CMK (cell line): ENCODE measurements around the gene HADH.
A peak's percentile ranks its signal among the peaks of the same experiment; 100 is the strongest.
"Not testable (repeated sequence)": the region's sequence is repeated elsewhere in the genome, so short reads cannot be mapped to it uniquely, and the experiment has no call there.

Experiments used
- DNase-seq: peaks from one replicate; pipeline ENCODE4 v3.0.0-alpha.2; 2010; ENCODE audit warnings: low read depth

HADH gene

DNA sequence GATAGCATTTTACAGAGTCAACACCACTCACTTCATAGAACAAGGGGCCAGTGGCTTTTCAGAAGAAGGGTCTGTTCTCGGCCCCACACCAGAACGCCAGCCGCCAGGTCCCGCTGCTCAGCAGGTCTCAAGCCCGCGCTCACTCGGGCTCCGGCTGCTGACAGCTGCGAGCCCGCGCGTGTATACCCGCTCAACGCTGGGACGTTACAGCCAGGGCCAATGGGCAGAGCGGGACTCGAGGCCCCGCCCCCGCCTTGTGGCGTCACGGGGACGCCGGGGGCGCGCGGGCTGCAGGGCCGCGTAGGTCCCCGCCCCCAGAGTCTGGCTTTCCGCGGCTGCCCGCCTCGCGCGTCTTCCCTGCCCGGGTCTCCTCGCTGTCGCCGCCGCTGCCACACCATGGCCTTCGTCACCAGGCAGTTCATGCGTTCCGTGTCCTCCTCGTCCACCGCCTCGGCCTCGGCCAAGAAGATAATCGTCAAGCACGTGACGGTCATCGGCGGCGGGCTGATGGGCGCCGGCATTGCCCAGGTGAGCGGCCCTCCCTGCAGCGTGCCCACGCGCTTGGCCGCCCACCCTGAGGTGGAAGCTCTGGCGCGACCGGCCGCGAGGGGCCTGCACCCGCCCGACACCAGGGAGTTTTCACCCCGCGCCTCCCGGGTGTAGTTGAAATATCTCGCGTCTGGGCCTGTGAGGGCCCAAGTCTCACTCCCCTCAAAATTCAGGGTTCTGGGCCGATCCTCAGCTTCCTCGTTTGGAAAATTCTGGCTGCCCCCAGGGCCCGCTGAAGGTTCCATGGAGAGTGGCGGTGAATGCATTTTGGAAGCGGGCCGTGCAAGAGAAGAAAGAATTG, at the start of gene HADH:
Gene HADH (plus strand): TSS at position 353 of the 850 bp plus-strand sequence. CDS start 44 bp downstream, at position 397.
- DNase-seq, result peak; percentile 66

DNA sequence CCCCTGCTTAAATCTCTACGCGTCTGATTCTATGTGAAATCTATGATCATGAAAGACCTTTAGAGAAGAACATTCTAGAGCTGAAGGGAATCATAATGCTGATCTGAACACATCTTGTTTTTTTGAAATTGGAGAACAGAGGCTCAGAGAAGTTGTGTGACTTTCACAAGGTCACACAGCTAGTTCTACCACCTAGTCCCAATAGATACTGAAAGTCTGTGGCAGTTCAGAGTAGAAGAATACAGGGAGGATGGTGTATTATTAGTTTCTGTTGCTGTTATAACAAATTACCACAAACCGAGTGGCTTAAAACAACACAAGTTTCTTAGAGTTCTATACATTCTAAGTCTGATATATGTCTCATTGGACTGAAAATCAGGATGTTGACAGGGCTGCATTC, 43.9 kb upstream of the HADH start:
- DNase-seq, result no peak

DNA sequence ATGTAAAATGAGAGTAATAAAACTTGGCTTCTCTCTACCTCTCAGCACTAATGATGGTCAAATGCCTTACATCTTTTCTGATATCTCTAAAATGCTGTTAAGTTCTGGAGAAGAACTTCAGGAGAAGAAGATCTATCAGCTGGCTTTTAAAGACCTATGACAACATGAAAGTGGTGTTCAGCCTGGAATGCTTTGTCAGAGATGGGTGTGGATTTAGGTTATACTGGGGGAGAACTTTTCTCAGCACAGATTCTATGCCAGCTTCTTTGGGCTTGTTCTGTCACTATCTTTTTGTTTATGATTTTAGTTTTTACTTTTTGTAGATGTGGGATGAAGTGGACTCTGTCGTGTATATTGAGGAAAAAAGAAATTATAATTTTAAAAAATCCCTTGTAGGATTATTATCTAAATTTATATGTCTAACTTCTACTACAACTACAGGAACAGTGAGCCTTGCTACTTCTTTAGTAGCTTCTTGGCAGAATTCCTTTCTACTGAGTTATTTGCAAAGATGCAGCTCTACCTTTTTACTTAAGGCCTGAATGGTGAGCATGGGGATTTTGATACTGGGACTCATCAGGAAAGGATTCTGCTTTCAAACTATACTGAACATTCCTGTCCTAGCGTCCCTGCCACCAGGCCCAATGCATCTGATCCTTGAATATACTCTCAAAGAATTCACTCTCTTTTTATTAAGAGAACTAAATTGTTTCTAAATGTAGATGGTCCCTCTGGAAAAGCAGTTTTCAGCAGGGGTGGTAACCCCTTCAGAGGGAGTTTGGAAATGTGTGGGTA, 38.7 kb upstream of the HADH start:
- DNase-seq, result no peak

DNA sequence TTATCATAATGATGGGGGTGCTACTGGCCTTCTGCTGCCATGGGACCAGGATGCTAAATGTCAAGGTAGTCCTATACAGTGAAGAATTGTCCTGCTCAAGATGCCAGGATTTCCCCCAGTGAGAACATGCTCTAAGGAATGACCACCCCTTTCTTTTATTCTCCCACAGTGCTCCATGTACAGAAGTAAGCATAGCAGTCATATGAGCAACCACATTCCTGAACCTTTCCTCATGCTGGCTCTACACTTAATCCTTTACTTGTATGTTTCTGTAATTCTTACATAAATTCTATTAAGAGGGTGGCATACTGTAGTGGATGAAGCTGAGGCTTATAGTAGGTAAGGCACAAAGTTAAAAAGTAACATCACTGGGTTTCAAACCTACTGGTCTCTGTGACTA, 38.1 kb upstream of the HADH start:
- DNase-seq, result no peak

DNA sequence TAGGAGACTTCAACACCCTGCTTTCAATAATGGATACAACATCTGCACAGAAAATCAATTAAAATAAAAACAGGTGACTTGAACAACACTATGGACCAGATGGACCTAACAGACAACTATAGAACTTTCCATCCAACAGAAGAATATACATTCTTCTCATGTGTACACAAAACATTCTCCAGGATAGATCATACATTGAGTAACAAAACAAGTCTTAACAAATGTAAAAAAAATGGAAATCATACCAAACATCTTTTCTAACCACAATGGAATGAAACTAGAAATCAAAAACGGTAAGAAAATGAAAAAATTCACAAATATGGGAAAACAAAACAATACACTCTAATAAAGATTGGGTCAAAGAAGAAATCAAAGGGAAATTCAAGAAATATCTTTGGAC, 33.7 kb upstream of the HADH start:
- no peak for DNase-seq

DNA sequence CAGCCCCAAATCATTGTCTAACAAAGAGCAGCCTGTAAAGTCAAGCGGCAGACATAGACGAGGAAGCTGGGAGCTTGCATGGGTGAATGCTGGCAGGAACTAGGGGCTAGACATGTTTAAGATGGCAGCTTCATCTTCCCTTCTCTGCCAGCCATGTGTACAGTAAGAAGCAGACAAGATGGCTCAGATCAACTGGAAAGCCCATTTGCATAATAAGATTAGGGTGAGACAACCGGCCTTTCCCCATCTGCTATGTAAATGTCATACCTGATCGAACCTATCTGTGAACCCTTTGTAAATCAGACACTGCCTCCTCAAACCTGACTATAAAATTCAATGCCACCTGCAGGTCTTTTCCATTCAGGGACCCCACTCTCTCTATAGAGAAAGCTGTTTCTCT, 22.8 kb upstream of the HADH start:
- DNase-seq, result no peak

DNA sequence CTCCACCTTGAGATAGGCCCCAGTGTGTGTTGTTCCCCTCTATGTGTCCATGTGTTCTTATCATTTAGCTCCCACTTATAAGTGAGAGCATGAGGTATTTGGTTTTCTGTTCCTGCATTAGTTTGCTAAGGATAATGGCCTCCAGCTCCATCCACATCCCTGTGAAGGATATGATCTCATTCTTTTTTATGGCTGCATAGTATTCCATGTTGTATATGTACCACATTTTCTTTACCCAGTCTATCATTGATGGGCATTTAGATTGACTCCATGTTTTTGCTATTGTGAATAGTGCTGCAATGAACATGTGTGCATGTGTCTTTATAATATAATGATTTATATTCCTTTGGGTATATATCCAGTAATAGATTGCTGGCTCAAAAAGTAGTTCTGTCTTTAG, 22.2 kb upstream of the HADH start:
- not testable (repeated sequence) for DNase-seq

DNA sequence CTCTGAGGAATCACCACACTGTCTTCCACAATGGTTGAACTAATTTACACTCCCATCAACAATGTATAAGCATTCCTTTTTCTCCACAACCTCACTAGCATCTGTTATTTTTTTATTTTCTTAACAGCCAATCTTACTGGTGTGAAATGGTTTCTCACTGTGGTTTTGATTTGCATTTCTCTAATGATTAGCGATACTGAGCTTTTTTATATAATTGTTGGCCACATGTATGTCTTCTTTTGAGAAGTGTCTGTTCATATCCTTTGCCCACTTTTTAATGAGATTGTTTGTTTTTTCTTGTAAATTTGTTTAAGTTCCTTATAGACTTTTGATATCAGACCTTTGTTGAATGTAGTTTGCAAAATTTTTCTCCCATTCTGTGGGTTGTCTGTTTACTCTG, 21.8 kb upstream of the HADH start:
- not testable (repeated sequence) for DNase-seq

DNA sequence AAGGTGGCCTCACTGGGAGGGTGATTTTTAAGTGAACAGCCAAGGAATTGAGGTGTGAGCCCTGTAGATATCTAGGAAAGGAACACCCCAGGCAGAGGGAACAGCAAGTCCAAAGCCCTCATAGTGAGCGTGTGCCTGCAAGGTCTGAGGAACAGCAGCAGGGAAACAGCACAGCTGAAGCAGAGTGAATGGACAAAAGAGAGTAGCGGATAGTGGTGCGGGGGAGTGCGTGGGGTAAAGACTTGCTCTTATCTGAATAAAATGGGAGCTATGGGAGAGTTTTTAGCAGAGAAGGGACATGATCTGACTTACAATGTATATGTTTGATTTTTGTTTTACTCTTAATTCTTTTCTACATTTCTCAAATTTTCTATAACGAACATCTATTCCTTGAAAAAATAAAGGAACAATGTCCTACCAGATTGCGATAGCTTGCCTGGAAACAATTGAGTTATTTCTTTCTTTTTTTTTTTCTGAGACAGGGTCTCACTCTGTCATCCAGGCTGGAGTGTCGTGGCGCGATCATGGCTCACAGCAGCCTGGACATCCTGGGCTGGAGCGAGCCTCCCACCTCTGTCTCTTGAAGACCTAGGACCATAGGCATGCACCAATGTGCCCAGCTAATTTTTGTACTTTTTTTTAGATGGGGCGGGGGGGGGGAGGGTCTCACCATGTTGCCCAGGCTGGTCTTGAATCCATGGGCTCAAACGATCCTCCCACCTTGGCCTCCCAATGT, 19.5 kb upstream of the HADH start:
- DNase-seq, result no peak

DNA sequence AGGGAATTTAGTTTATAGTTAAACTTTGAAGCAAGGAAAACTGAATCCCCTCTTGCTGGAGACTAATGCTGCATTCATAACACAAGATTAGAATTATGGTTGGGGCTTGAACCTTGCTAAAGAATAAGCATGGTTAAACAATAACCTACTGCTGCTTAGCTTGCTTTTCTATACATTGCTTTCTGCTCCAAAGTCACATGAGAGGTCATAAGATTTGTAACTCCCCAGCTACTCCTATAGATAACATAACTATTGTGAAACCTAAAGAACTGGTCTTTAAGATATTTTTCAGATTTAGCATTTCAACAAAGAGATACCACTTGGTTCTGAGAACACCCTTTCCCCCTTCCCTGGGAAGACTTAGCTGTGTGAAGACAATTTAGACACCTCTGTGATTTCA, 17.1 kb upstream of the HADH start:
- DNase-seq, result no peak

DNA sequence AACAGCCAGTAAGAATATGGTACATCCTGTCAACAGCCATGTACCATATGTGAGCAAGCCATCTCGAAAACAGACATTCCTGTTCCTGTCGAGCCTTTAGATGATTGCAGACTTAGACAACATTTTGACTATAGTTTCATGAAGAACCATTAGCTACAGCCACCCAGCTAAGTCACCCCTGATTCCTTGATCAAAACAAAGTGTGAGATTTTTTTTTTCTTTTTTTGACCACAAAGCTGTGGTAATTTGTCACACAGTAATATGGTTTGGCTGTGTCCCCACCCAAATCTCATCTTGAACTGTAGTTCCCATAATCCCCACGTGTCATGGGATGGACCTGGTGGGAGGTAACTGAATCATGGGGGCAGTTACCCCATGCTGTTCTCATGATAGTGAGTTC, 15.2 kb upstream of the HADH start:
- no peak for DNase-seq

DNA sequence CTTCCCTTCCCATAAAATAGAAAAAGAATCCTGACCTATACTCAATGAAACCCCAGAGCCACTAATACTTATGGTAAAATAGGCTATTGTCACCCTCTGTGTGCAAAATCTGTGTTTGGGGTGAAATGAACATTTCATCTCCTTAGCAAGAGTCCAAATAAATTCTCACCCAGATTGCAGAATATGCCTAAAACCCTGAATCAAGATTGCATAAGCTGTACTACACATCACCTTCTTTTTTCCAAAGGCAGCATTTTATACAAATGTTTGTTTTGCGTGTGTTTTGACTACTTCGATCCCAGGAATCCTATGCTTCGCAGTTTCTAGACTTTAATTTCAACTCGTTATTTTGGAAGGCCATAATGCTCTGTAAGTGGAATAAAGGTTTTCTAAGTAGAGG, 12.2 kb upstream of the HADH start:
- no peak for DNase-seq

DNA sequence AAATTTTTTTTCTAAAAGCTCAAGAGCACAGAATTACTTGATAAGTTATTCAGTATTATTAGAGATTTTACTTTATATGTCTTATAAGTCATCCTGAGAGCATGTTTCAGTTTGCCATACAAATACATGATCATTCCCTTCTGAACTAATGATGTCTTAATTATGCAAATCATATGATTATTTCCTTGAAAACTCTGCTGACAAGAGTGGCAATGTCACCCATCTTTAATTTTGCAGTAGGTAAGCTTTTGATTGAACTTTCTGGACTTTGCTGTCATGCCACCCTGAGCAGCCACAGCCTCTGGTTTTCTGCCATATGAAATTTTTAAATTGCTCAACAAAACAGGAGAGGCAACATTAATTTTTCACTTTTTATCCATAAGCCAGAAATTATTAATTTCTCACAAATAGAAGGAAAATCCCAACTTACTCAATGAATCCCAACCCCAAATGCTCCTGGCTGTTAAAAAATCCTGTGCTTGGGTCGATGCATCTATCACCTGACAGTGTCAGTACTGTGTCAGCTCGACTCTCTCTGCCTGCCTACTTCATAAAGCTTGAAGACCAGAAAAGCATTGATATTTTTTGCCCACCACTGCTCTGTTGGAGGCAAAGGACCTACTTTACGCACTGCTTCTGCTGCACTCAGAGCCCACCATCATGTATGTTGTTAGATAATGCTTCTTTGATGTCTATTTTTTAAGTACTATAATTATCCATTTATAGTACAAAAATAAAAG, 11.6 kb upstream of the HADH start:
- no peak for DNase-seq

DNA sequence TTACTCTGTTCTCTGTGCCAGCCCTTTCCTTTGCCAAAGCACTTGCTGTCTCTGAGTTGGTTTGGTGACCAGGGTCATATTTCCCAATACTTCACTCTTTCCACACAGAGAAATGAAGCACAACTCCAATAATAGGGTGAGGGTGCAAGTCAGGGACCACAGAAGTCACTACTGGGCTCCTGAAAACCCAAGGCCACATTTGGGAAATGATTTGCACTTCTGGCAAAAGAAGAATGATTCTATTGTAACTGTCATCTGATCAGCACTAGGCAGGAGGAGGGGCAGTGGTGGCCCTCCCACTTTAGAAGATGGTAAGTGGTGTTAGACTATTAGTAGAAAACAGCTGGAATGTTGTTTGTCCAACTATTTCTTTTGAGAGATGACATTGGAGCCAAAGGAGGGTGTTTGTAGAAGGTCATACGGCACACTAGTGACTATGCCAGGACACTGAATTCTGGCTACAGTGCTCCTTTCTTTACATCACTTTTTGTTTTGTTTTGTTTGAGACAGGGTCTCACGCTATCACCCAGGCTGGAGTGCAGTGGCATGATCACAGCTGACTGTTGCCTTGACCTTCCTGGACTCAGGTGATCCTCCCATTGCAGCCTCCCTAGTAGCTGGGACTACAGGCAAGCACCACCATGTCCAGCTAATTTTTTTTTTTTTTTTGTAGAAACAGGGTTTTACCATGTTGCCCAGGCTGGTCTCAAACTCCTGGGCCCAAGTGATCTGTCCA, 10.8 kb upstream of the HADH start:
- DNase-seq, result no peak

DNA sequence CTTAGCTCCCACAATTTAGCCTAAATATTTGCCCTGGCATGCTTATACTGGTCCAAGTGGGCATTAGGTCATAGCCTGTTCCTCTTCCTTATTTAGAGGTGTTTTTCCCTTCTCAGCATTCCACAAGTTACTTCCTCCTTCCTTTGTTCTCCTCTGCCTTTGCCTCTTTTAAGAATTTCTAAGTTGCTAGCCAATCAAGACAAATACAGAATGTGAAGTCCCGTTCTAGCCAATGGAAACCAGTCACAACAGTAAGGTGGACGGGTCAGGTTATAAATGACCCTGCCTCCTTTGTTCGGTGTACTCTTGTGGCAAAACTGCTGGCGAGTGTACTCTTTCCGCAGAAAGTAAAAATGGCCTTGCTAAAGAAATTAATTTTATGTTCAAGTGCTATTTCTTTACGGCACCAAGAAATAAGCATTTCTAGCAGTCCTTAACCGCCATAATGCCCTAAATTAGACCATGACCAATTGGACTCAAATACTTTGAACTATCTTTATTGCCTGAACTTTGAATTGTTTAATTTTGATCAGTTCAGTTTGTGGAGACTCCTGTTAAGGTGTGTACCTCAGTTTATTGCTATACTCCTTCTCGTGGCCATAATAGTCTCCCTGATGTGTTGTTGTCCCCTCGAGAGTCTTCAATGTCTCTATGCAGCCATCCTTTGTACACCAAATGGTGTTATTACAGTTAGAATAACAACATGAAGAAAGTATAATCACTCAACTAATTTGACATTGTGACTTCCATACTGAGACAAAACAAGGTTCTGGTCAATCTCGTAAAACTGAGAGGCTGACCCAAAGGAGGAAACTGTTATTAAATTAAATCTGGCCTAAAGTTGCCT, 1.6 kb upstream of the HADH start:
- no peak for DNase-seq

DNA sequence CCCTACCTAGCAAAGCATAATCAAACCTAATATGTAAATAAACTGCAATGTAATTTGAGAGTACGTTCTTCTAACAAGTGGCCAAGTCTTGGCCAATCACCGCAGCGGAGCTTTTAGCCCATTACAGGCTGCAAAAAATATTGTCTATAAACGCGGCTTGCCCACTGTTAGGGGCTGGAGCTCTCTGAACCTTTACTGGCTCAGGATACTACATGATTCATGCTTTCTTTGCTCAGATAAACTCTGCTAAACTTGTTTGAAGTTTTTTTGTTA, 990 bp upstream of the HADH start:
- no peak for DNase-seq

DNA sequence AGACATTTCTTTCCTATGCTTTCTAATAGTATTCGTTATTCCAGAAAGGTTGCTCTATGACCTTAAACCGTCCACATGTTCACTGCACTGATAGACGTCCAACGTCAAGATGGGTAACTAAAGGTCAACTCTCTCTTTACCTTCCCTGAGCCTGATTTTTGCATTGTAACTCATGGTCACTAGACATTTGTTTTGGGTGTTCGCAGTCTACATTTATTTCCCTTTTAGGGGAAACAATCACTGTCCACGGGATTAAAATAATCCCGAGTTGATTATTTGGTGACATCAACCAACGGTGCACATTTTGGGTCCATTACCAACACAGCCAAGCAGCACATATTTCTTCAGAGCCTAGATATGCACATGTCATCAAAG, 540 bp upstream of the HADH start:
- DNase-seq, result no peak

DNA sequence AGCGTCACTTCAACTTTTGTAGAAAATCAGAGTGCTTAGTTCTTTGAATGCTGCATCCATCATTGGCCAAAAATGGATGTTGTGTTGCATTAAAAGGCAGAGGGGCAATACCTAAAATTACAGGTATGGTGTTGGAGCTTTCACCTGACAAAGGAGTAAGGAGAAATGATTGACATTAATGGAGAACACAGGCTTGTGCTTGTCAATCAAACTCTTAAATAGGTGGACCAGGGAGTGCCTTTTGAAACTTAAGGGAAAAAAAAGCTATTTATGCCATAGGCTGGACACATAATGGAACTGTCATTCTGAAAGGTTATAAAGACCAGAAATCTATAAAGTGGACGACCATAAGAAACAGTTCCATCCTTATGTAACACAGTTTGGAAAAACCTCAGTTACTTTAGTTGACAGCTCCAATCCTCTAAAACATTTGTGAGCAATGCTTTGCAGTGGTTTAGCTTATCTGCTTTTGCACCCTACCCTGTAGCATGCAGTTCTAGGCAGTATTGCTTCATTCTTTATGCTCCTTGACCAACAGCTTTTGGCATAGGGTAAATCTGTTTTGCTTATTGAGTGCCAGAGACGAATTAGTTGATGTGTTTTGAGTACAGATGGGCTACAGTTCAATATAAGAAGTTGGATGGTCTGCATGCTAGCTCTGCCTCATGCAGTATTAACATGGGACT, 2.4 kb downstream of the HADH start:
- no peak for DNase-seq

DNA sequence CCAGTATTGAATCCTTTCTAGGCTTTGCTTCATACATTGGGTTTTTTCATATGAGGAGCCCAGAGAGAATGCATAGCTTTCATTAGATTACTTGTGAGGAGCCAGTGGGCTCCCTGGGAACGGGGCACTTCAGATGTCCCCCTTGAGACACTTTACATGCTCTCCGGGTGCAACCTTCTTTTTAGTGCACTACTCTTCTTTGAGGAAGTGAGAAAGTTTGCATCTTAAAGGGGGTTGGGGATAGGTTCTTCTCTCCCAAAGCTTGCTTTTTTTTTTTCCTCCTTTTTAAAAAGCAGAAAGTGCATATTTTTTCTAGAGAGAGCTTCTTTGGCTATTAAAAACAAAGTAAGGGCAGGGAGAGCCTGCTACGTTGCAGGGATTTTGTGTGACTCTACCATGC, 4.3 kb downstream of the HADH start:
- DNase-seq, result no peak

DNA sequence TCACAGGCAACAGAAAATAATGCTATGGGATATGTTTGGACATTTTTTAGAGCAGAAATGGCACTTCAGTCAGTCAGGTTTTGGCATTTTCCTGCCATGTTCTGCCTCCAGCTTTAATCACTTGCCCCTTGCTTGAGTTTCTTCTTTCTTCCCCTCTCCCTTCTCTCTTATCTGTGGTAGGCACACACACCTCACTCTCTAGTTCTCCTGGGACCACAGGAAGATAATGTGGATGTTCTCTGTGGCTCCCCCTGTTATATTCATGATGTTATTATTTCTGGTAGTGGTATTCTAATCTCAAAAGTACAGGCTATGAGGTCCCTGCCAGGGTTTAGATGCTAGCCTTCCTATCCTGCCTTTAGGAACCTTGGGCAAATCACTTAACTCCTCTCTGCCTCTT, 5.2 kb downstream of the HADH start:
- DNase-seq, result no peak
